ENCODE measurements around the gene DHRS3. TPM values are rescaled to one million over a fixed set of nuclear protein-coding genes. Genes with fewer than 3 reads are reported as not detected.
"Not testable (repeated sequence)": the region's sequence is repeated elsewhere in the genome, so short reads cannot be mapped to it uniquely, and the experiment has no call there.

DHRS3 gene
- total RNA-seq, 2 donors from 2014 or later: 9.2 to 9.8 TPM

DNA sequence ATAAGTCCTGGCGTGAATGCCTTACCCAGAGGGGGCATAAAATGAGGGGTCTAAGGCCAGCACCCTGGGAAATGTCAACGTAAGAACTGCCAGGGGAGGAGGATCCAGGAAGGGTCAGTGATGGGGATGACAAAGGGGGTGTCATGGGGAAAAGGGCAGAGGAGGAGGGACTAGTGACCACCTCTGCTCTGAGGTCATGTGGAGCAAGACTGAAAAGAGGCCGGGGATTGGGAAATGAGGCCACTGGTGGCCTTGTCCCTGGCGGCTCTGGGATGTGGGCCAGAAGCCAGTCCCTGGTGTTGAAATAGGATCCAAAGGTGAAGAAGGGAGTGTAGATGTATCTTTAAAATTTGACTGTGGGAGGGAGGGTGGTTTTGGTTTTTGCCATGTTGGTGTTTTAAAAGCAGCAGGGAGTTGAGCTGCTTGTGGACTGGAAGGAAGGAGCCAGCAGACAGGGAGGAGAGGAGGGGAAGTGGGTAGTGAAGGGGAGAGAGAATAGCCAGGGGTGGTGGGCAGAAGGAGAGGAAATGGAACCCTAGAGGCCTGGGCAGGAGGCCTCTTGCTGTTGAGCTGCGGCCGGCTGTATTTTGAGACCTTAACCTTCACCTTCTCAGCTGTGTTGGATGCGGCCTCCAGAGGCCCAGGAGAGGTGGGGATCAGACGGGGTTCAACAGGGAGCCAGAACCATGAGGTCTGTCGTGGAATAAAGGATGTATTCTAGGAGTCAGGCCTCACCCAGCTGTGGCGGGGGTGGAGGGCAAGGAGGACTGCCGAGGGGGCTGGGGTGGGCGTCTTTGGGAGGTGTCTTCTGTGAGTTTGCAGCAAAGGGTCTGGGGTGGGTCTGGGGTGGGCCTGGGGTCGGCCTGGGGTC lies 92.5 kb downstream of the DHRS3 start:
- no peak overlapping the region for H3K4me3 ChIP-seq (ENCODE audit: low read length)
- TF ChIP-seq, protein P1, sequence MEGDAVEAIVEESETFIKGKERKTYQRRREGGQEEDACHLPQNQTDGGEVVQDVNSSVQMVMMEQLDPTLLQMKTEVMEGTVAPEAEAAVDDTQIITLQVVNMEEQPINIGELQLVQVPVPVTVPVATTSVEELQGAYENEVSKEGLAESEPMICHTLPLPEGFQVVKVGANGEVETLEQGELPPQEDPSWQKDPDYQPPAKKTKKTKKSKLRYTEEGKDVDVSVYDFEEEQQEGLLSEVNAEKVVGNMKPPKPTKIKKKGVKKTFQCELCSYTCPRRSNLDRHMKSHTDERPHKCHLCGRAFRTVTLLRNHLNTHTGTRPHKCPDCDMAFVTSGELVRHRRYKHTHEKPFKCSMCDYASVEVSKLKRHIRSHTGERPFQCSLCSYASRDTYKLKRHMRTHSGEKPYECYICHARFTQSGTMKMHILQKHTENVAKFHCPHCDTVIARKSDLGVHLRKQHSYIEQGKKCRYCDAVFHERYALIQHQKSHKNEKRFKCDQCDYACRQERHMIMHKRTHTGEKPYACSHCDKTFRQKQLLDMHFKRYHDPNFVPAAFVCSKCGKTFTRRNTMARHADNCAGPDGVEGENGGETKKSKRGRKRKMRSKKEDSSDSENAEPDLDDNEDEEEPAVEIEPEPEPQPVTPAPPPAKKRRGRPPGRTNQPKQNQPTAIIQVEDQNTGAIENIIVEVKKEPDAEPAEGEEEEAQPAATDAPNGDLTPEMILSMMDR (conservative IDR thresholded peaks at IDR 0.05): no peak
- H3K4me3 Mint-ChIP-seq: no peak overlapping the region
- H3K4me1 Mint-ChIP-seq: peaks cover 20% of the 10 kb centered on the region
- no peaks in the 10 kb centered on the region for H3K27me3 Mint-ChIP-seq (ENCODE audit: insufficient read depth)
- no peak overlapping the region for H3K27ac ChIP-seq (ENCODE audit: low read depth, low read length)
- no peaks in the 10 kb centered on the region for H3K27me3 ChIP-seq (ENCODE audit: control insufficient read depth, insufficient read depth, low read length, poor library complexity, severe bottlenecking)
- no peaks in the 10 kb centered on the region for H3K9me3 ChIP-seq (ENCODE audit: control insufficient read depth, low read length)
- no peaks in the 10 kb centered on the region for H3K36me3 ChIP-seq (ENCODE audit: control insufficient read depth, insufficient read depth, low read length)
- H3K4me1 ChIP-seq (ENCODE audit: control insufficient read depth, insufficient read depth, low read length): peaks cover 8% of the 10 kb centered on the region
- no peak for DNase-seq
- 92 to 97% methylated on average over 5 to 13 of the region's 13 CpGs for WGBS, 2 experiments (ENCODE audit: insufficient coverage in 1 of 2, insufficient read length in 1 of 2)
- H3K27ac Mint-ChIP-seq: no peak overlapping the region
- H3K36me3 Mint-ChIP-seq (ENCODE audit: low read depth): no peaks in the 10 kb centered on the region
- peaks cover 4% of the 10 kb centered on the region for H3K9me3 Mint-ChIP-seq
- no peak overlapping the region for H3K9ac ChIP-seq (ENCODE audit: extremely low read depth, low read length, poor library complexity, severe bottlenecking)

DNA sequence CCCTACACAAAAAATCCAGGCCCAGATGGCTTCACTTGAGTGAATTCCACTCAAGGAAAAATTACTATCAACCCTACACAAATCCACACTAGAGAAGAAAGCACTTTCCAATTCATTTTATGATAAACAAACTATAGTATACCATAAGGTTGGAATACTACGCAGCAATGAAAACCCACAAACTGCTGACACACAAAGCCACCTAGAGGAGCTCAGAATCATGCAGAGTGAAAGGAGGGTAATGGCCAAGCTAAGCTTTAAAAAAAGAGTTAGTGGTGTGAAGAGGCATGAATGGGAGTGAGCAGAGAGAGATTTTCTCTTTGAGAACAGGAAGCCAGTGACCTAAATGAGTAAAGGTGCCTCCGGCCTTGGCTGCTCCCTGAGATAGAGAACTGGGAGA lies 93.7 kb downstream of the DHRS3 start:
- no peak overlapping the region for H3K4me3 Mint-ChIP-seq
- H3K4me3 ChIP-seq (ENCODE audit: low read length): no peak overlapping the region
- H3K9ac ChIP-seq (ENCODE audit: extremely low read depth, low read length, poor library complexity, severe bottlenecking): no peak overlapping the region
- H3K4me1 Mint-ChIP-seq: peaks cover 8% of the 10 kb centered on the region
- H3K27ac ChIP-seq (ENCODE audit: low read depth, low read length): no peak overlapping the region
- H3K27me3 ChIP-seq (ENCODE audit: control insufficient read depth, insufficient read depth, low read length, poor library complexity, severe bottlenecking): no peaks in the 10 kb centered on the region
- no peaks in the 10 kb centered on the region for H3K9me3 ChIP-seq (ENCODE audit: control insufficient read depth, low read length)
- peaks cover 3% of the 10 kb centered on the region for H3K27me3 Mint-ChIP-seq (ENCODE audit: insufficient read depth)
- 89 to 95% methylated on average over 1 to 2 of the region's 2 CpGs for WGBS, 2 experiments (ENCODE audit: insufficient coverage in 1 of 2, insufficient read length in 1 of 2)
- DNase-seq: no peak
- H3K36me3 ChIP-seq (ENCODE audit: control insufficient read depth, insufficient read depth, low read length): no peaks in the 10 kb centered on the region
- H3K4me1 ChIP-seq (ENCODE audit: control insufficient read depth, insufficient read depth, low read length): peaks cover 8% of the 10 kb centered on the region
- H3K36me3 Mint-ChIP-seq (ENCODE audit: low read depth): no peaks in the 10 kb centered on the region
- TF ChIP-seq, protein P1 (conservative IDR thresholded peaks at IDR 0.05): no peak
- H3K9me3 Mint-ChIP-seq: peaks cover 4% of the 10 kb centered on the region
- no peak overlapping the region for H3K27ac Mint-ChIP-seq

DNA sequence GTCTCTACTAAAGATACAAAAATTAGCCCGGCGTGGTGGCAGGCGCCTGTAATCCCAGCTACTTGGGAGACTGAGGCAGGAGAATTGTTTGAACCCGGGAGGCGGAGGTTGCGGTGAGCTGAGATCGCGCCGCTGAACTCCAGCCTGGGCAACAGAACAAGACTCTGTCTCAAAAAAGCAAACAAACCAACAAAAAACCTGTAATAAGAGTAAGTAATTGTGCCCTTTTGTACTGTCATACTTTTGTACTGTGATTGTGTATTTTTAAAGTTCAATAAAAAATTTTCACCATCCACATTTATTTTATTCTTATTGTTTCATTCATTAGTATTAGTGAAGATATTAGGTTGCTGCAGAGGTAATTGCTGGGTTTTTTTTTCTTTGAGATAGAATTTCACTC lies 95.2 kb downstream of the DHRS3 start:
- 97 to 100% methylated on average over 3 to 8 of the region's 9 CpGs for WGBS, 2 experiments (ENCODE audit: insufficient coverage in 1 of 2, insufficient read length in 1 of 2)
- H3K27ac ChIP-seq (ENCODE audit: low read depth, low read length); H3K4me3 Mint-ChIP-seq: not testable (repeated sequence)

More for the DNA sequence above, 95.2 kb downstream of the DHRS3 start:
- H3K9ac ChIP-seq (ENCODE audit: extremely low read depth, low read length, poor library complexity, severe bottlenecking); H3K4me1 ChIP-seq (ENCODE audit: control insufficient read depth, insufficient read depth, low read length); H3K9me3 Mint-ChIP-seq; H3K9me3 ChIP-seq (ENCODE audit: control insufficient read depth, low read length); DNase-seq; H3K36me3 ChIP-seq (ENCODE audit: control insufficient read depth, insufficient read depth, low read length); H3K4me1 Mint-ChIP-seq; H3K4me3 ChIP-seq (ENCODE audit: low read length); H3K27ac Mint-ChIP-seq; H3K27me3 ChIP-seq (ENCODE audit: control insufficient read depth, insufficient read depth, low read length, poor library complexity, severe bottlenecking); H3K27me3 Mint-ChIP-seq (ENCODE audit: insufficient read depth); H3K36me3 Mint-ChIP-seq (ENCODE audit: low read depth): not testable (repeated sequence)

Measured in endodermal cell (in vitro differentiated cells).